Neural progenitor cell (in vitro differentiated cells): ENCODE measurements around the gene EXOC7. TPM values are rescaled to one million over a fixed set of nuclear protein-coding genes. Genes with fewer than 3 reads are reported as not detected.

Experiments used
- DNase-seq: peaks from one replicate; pipeline ENCODE4 v3.0.0-alpha.2; 2016; ENCODE audit warnings: low spot score
- H2AFZ ChIP-seq: fragments of 200-600 bp; sonication (generic); replicated peaks from 2 replicates; pipeline ENCODE4 v1.6.1; 2016; ENCODE audit warnings: antibody characterized with exemption
- H3F3A ChIP-seq: fragments of 200-600 bp; sonication (generic); 2 replicates; pipeline ENCODE4 v1.6.1; 2016; ENCODE audit warnings: antibody characterized with exemption, low read depth
- H3K27ac ChIP-seq: fragments of 200-600 bp; sonication (generic); 2 replicates; pipeline ENCODE4 v1.5.1; 2016; ENCODE audit warnings: mild to moderate bottlenecking
- H3K27me3 ChIP-seq: fragments of 200-600 bp; sonication (generic); 2 replicates; pipeline ENCODE4 v1.6.1; 2016; ENCODE audit warnings: mild to moderate bottlenecking, moderate library complexity
- H3K36me3 ChIP-seq: fragments of 200-600 bp; sonication (generic); 2 replicates; pipeline ENCODE4 v1.5.1; 2016
- H3K4me1 ChIP-seq: fragments of 200-600 bp; sonication (generic); 2 replicates; pipeline ENCODE4 v1.6.1; 2016; ENCODE audit warnings: mixed run types
- H3K4me2 ChIP-seq: fragments of 200-600 bp; sonication (generic); 2 replicates; pipeline ENCODE4 v1.6.1; 2016
- H3K4me3 ChIP-seq: fragments of 200-600 bp; sonication (generic); 2 replicates; pipeline ENCODE4 v1.5.1; 2016
- H3K79me2 ChIP-seq: fragments of 200-600 bp; sonication (generic); 2 replicates; pipeline ENCODE4 v1.6.1; 2016; ENCODE audit warnings: low read depth
- H3K9ac ChIP-seq: fragments of 200-600 bp; sonication (generic); 2 replicates; pipeline ENCODE4 v1.6.1; 2016
- H3K9me3 ChIP-seq: fragments of 200-600 bp; sonication (generic); 2 replicates; pipeline ENCODE4 v1.5.1; 2016; ENCODE audit warnings: low read depth
- H4K20me1 ChIP-seq: fragments of 200-600 bp; sonication (generic); 2 replicates; pipeline ENCODE4 v1.6.1; 2016; ENCODE audit warnings: low read depth
- H3K27ac Mint-ChIP-seq: 3 replicates; pipeline ENCODE4 v1.8.0; 2021; ENCODE audit warnings: mixed read lengths
- H3K27me3 Mint-ChIP-seq: 2 replicates; pipeline ENCODE4 v1.8.0; 2022; ENCODE audit warnings: low read depth, mild to moderate bottlenecking, inconsistent platforms, moderate library complexity, mixed read lengths; ENCODE audit not compliant: insufficient read depth
- H3K36me3 Mint-ChIP-seq: 3 replicates; pipeline ENCODE4 v1.8.0; 2021; ENCODE audit warnings: mixed read lengths
- H3K4me1 Mint-ChIP-seq: 3 replicates; pipeline ENCODE4 v1.8.0; 2021; ENCODE audit warnings: mixed read lengths
- H3K4me3 Mint-ChIP-seq: 3 replicates; pipeline ENCODE4 v1.8.0; 2021; ENCODE audit warnings: mild to moderate bottlenecking, moderate library complexity, mixed read lengths
- H3K9me3 Mint-ChIP-seq: 3 replicates; pipeline ENCODE4 v1.8.0; 2020; ENCODE audit warnings: mixed read lengths
- EZH2 ChIP-seq: fragments of 200-600 bp; sonication (generic); IDR thresholded peaks from 2 replicates; pipeline ENCODE4 v1.6.1; 2017; ENCODE audit warnings: antibody characterized with exemption, mild to moderate bottlenecking, moderate library complexity
- EZH2phosphoT487 ChIP-seq: fragments of 200-600 bp; sonication (generic); IDR thresholded peaks from 2 replicates; pipeline ENCODE4 v1.6.1; 2017; ENCODE audit warnings: antibody characterized with exemption
- total RNA-seq: library from RNA; depleted of rRNA; stranded (reverse); fragments of >200 nt; gene quantifications from 2 replicates; pipeline ENCODE4 v1.2.3, GENCODE V29; 2015; ENCODE audit warnings: low replicate concordance
- TF ChIP-seq, protein P1 (sequence below): fragments of 200-600 bp; sonication (generic); IDR thresholded peaks from 2 replicates; pipeline ENCODE4 v1.5.1; 2017; ENCODE audit warnings: antibody characterized with exemption, mild to moderate bottlenecking

Gene EXOC7
- total RNA-seq, 1 donor from 2014 or later: 64.3 TPM

DNA sequence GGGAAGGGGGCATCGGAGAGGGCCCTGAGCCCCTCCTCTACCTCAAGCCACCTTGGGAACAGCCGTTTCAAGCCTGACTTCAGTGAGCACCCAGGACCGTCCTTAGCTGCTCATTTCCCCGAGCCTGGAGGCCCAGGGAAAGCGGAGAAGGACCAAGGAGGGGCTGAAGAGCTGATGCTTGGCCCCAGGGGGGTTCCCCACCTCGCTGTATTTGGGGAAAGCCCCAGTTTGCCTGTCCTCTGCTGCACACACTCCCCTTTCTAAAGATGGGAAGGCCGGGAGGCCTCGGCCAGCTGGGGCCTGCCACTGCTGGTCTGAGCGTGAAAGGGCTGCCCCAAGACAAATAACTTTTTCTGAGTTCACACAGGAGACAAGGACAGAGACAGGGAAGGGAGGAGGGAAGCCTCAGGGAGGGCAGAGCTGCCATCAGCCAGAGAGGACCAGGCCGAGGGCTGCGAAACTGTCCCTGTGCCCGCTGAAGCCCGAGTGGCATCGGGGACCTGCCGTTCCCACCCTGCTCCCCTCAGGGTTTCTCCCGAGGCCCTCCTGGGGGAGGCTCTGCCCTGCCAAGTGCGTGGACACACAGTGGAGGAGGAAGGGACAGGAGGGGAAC, 13.0 kb downstream of the EXOC7 start:
- H3F3A ChIP-seq: no peaks in the 10 kb centered on the region
- Mint-ChIP-seq H3K27me3 (peaks cover 2% of the 10 kb centered on the region), H3K4me1 (no peaks in the 10 kb centered on the region), H3K36me3 (peaks cover 17% of the 10 kb centered on the region), H3K9me3 (no peaks in the 10 kb centered on the region), H3K4me3 (no peak overlapping the region), H3K27ac (no peak overlapping the region)
- no peak overlapping the region for H3K4me2 ChIP-seq
- no peaks in the 10 kb centered on the region for H3K9me3 ChIP-seq
- H3K79me2 ChIP-seq: no peaks in the 10 kb centered on the region
- DNase-seq: no peak
- no peak overlapping the region for H3K27ac ChIP-seq
- H4K20me1 ChIP-seq: no peaks in the 10 kb centered on the region
- H3K4me3 ChIP-seq: no peak overlapping the region
- TF ChIP-seq EZH2phosphoT487 (no peak), EZH2 (no peak)
- TF ChIP-seq, protein P1, sequence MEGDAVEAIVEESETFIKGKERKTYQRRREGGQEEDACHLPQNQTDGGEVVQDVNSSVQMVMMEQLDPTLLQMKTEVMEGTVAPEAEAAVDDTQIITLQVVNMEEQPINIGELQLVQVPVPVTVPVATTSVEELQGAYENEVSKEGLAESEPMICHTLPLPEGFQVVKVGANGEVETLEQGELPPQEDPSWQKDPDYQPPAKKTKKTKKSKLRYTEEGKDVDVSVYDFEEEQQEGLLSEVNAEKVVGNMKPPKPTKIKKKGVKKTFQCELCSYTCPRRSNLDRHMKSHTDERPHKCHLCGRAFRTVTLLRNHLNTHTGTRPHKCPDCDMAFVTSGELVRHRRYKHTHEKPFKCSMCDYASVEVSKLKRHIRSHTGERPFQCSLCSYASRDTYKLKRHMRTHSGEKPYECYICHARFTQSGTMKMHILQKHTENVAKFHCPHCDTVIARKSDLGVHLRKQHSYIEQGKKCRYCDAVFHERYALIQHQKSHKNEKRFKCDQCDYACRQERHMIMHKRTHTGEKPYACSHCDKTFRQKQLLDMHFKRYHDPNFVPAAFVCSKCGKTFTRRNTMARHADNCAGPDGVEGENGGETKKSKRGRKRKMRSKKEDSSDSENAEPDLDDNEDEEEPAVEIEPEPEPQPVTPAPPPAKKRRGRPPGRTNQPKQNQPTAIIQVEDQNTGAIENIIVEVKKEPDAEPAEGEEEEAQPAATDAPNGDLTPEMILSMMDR: no peak
- no peaks in the 10 kb centered on the region for H3K27me3 ChIP-seq
- H2AFZ ChIP-seq: no peak overlapping the region
- no peaks in the 10 kb centered on the region for H3K4me1 ChIP-seq
- H3K9ac ChIP-seq: peak overlapping the region; percentile 32
- no peaks in the 10 kb centered on the region for H3K36me3 ChIP-seq

DNA sequence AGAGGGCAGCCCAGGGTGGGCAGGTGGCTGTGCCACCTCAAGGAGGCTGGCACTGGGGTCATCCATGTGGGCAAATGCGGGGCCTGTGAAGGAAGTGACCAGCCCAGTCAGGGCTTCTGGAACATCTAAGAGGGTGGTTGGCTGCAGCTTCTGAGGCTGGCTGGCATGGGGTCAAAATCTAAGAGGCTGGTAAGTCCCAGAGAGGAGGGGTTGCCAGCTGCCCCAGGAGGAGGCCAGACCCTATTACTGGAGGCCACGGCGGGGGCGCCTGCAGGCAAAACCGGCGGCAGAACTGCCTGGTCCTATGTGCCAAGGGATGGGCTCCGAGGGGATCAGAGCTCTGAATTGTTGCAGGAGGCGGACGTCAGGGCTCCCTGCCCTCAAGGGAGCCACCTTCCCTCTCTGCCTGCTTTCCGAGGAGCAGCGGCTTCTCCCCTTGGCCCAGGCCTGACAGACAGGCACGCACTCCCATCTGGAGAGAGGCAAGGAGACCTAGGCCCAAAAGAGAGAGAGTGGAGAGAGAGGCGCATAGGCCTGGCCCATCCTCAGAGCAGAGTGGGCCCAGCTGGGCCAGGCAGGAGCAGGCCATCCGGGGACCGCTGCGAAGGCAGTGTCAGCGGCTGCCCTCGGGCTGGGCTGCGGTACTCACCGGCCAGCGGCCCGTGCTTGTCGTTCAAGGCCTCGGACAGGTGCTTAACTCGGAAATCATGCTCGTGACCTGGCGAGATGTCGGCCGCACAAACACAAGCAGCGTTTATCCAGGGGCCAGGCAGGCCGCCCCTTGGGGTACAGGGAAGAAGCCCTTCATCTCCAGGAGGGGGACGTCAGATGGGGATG, 13.7 kb downstream of the EXOC7 start:
- Histone ChIP-seq H3K27ac (no peak overlapping the region), H3K36me3 (no peaks in the 10 kb centered on the region), H3K4me1 (no peaks in the 10 kb centered on the region), H4K20me1 (no peaks in the 10 kb centered on the region), H3K9ac (no peak overlapping the region), H3K79me2 (no peaks in the 10 kb centered on the region), H3K9me3 (no peaks in the 10 kb centered on the region), H3K27me3 (no peaks in the 10 kb centered on the region), H2AFZ (no peak overlapping the region), H3K4me2 (no peak overlapping the region), H3F3A (no peaks in the 10 kb centered on the region), H3K4me3 (no peak overlapping the region)
- H3K27ac Mint-ChIP-seq: no peak overlapping the region
- H3K27me3 Mint-ChIP-seq: peaks cover 2% of the 10 kb centered on the region
- no peaks in the 10 kb centered on the region for H3K4me1 Mint-ChIP-seq
- H3K9me3 Mint-ChIP-seq: no peaks in the 10 kb centered on the region
- no peak for TF ChIP-seq EZH2phosphoT487
- TF ChIP-seq, protein P1: no peak
- TF ChIP-seq EZH2: no peak
- H3K36me3 Mint-ChIP-seq: peaks cover 14% of the 10 kb centered on the region
- H3K4me3 Mint-ChIP-seq: peak overlapping the region; percentile 55
- no peak for DNase-seq

DNA sequence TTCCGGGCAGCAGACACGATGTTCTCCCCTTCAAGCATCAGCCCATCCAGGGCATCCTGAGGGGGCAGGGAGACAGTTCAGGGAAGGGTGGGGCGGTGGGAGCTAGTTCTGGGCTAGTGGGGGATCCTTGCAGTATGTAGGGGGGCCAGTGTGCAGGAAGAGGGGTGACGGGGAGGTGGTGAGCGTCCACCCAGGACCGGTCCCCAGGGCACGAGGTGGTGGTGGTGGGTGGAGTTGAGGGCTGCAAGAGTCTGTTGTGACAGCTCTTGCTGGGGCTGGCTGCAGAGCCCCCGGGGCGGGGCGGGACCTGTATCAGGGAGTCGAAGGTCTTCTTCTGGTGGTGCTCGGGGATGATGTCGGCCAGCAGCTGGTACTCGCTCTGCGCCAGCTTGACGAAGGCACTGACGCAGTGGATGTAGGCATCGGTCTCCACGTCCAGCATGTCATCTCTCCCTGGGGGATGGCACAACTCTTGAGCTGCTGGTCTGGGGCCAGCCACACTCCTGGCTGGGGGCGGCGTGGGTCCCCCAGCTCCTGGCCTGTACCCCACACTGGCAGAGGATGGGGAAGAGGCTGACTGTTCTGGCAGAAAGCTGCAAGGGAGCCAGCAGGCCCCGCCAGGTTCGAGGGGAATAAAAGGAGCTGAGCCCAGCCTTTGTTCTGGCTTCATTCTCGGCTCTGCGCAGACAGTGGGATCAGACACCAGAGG, 14.6 kb downstream of the EXOC7 start:
- Mint-ChIP-seq H3K27me3 (peaks cover 4% of the 10 kb centered on the region), H3K36me3 (peaks cover 14% of the 10 kb centered on the region)

More for the DNA sequence above, 14.6 kb downstream of the EXOC7 start:
- Histone ChIP-seq H3K4me2 (no peak overlapping the region), H3K36me3 (no peaks in the 10 kb centered on the region), H3K9me3 (no peaks in the 10 kb centered on the region), H4K20me1 (no peaks in the 10 kb centered on the region), H3F3A (no peaks in the 10 kb centered on the region), H3K4me1 (no peaks in the 10 kb centered on the region), H3K4me3 (no peak overlapping the region), H3K9ac (no peak overlapping the region), H3K79me2 (no peaks in the 10 kb centered on the region), H2AFZ (no peak overlapping the region), H3K27me3 (no peaks in the 10 kb centered on the region), H3K27ac (no peak overlapping the region)
- no peaks in the 10 kb centered on the region for H3K4me1 Mint-ChIP-seq
- TF ChIP-seq, protein P1: no peak
- TF ChIP-seq EZH2 (no peak), EZH2phosphoT487 (no peak)
- no peaks in the 10 kb centered on the region for H3K9me3 Mint-ChIP-seq
- peak overlapping the region; percentile 58 for H3K4me3 Mint-ChIP-seq
- H3K27ac Mint-ChIP-seq: no peak overlapping the region
- DNase-seq: no peak
